ENCODE measurements around the gene RASL10A.

Gene RASL10A

GRCh38 chr22:29325356-29325755 is 9.9 kb upstream of the RASL10A start:
- H3K4me1 Mint-ChIP-seq: peaks cover 16% of the 10 kb centered on the region
- no peak overlapping the region for H3K27ac Mint-ChIP-seq
- H3K9me3 Mint-ChIP-seq: no peaks in the 10 kb centered on the region
- TF ChIP-seq CTCF (IDR thresholded peaks at IDR 0.05; ENCODE audit: unreplicated experiment in 3 of 3): no peak
- H3K27me3 Mint-ChIP-seq (ENCODE audit: low read depth): peaks cover 3% of the 10 kb centered on the region
- no peak overlapping the region for H3K4me3 Mint-ChIP-seq
- H3K36me3 Mint-ChIP-seq (ENCODE audit: low read depth): no peaks in the 10 kb centered on the region

DNA sequence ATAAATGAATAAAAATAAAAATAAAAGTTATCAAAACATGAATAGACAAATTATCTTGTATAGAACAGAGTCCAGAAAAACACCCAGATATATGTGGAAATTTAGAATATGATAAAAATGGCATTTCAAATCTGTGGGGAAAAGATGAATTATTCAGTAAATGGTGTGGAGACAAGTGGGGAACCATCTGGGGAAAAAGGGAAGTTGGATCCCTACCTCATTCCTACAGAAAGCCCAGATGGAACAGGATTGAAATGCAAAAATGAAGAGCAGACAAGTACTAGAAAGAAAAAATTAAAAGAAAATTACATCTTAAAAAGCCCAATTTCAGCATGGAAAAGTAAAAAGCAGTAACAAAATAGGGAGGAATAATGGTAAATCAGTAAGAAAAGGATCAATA is 8.1 kb upstream of the RASL10A start:
- H3K9me3 Mint-ChIP-seq: no peaks in the 10 kb centered on the region
- no peak overlapping the region for H3K4me3 Mint-ChIP-seq
- no peaks in the 10 kb centered on the region for H3K36me3 Mint-ChIP-seq (ENCODE audit: low read depth)
- H3K27ac Mint-ChIP-seq: peak overlapping the region in 1 of 3 experiments; percentile 23
- no peak for TF ChIP-seq CTCF (IDR thresholded peaks at IDR 0.05; ENCODE audit: unreplicated experiment in 3 of 3)
- peaks cover 10% of the 10 kb centered on the region for H3K4me1 Mint-ChIP-seq
- peaks cover 3% of the 10 kb centered on the region for H3K27me3 Mint-ChIP-seq (ENCODE audit: low read depth)

DNA sequence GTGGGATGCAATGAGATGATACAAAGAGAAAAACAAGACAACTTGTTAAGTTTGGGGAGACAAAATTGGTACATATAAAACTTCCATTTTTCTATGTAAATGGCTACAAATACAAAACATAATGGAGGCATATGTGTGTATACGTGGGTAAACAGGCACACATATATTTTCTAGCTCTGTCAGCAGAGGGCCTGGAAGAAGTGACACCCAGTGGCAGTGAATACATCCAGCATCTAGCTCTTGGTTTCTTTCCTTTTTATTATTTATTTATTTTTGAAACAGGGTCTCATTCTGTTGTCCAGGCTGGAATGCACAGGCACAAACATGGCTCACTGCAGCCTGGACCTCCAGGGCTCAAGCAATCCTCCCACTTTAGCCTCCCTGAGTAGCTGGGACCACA is 5.0 kb upstream of the RASL10A start:
- Mint-ChIP-seq H3K4me1 (no peaks in the 10 kb centered on the region), H3K36me3 (ENCODE audit: low read depth) (no peaks in the 10 kb centered on the region), H3K27me3 (ENCODE audit: low read depth) (peaks cover 27% of the 10 kb centered on the region), H3K4me3 (no peak overlapping the region), H3K27ac (no peak overlapping the region), H3K9me3 (no peaks in the 10 kb centered on the region)
- TF ChIP-seq CTCF (IDR thresholded peaks at IDR 0.05; ENCODE audit: unreplicated experiment in 3 of 3): peak in 1 of 3 experiments; percentile 19

DNA sequence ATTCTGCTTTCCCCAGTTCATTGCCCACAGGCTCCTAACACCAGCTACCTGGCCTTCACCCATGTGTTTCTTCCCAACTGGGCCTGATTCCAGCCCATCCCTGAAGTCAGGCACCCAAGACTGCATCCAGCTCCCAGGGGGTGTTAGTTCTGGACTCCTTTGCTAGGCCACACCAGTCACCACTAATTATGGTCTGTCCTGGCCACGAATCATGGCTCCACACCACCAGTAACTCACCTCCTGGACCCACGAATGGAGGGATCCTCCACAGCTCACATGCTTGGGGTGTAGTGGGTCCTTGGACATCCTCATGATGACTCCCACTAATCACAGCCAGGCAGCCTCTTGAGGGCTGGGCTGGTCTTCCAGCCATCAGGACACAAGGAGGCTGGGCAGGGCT is 3.6 kb upstream of the RASL10A start:
- Mint-ChIP-seq H3K9me3 (no peaks in the 10 kb centered on the region), H3K4me1 (peaks cover 6% of the 10 kb centered on the region), H3K36me3 (ENCODE audit: low read depth) (peaks cover 5% of the 10 kb centered on the region), H3K27ac (no peak overlapping the region), H3K4me3 (no peak overlapping the region), H3K27me3 (ENCODE audit: low read depth) (peaks cover 33% of the 10 kb centered on the region)
- no peak for TF ChIP-seq CTCF (IDR thresholded peaks at IDR 0.05; ENCODE audit: unreplicated experiment in 3 of 3)

GRCh38 chr22:29317827-29318454 is 2.4 kb upstream of the RASL10A start:
- H3K4me1 Mint-ChIP-seq: peaks cover 11% of the 10 kb centered on the region

More at GRCh38 chr22:29317827-29318454, 2.4 kb upstream of the RASL10A start:
- Mint-ChIP-seq H3K27me3 (ENCODE audit: low read depth) (peaks cover 43% of the 10 kb centered on the region), H3K9me3 (no peaks in the 10 kb centered on the region), H3K27ac (no peak overlapping the region), H3K36me3 (ENCODE audit: low read depth) (peaks cover 5% of the 10 kb centered on the region), H3K4me3 (peak overlapping the region in 2 of 3 experiments; percentile 15 to 47)
- TF ChIP-seq CTCF (IDR thresholded peaks at IDR 0.05; ENCODE audit: unreplicated experiment in 3 of 3): no peak

Data from nephron (organoid).